ENCODE data around the gene SDK2. TPM values are rescaled to one million over a fixed set of nuclear protein-coding genes. Genes with fewer than 3 reads are reported as not detected.

The SDK2 gene
- total and polyA plus RNA-seq, 2 of the 8 experiments (the other 6 are each of a cell fraction or from before 2014, with no cell fraction given) = 3.9 to 4.1 TPM

GRCh38 chr17:73524941-73525679 is 119.1 kb downstream of the SDK2 start (continued):
- TF ChIP-seq TBP (IDR thresholded peaks at IDR 0.05; ENCODE audit: low read depth, low read length) (no peak), TAF7 (optimal IDR thresholded peaks at IDR 0.05; ENCODE audit: borderline replicate concordance, low read depth, low read length) (no peak), BACH1 (IDR thresholded peaks at IDR 0.05; ENCODE audit: low read length) (no peak), KDM4A (IDR thresholded peaks at IDR 0.05; ENCODE audit: low read depth, low read length, severe bottlenecking) (no peak)
